ENCODE measurements around the gene FFAR2.

FFAR2 gene

DNA sequence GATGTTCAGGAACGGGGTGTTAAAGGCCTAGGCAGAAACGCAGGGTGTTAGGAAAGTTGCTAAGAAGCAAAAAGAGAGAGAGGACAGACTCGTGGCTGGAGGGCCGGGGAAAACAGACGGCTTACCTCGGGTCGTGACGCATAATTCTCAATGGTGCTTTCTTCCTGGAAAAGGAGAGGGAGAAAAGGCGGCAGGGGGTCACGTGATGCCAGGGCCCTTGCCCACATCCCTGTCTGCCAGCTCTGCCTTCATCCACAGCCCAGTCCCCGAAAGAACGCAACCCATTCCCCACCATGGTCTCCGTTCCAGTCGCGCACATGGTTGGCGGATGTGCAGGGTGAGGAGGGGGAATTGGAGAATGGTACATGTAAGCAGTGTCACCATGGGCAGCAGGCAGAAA, 40.6 kb downstream of the FFAR2 start:
- no peak for DNase-seq (ENCODE audit: low spot score)

DNA sequence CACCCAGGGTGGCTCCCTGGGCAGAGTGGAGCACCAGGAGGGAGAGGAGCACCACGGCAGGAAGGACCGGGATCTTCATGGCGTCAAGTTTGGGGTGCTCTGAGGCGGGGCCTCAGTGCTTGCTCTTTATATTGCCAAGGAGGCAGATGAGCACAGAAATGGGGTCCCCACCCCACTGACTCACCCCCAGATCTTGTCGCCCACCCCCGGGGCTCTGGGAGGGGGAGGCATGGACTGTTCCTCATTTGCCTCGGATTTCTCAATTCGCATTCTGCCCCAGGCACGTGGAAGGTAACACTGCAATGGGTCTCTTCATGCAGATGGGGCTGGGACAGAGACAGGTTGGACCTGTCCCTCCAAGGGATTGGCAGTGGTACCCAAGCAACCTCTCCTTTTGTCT, 42.3 kb downstream of the FFAR2 start, which contains the start of gene KRTDAP:
TSS of gene KRTDAP (minus strand) at position 101 of the 400 bp plus-strand sequence. CDS start at position 79, 22 bp downstream.
- DNase-seq (ENCODE audit: low spot score) = no peak

DNA sequence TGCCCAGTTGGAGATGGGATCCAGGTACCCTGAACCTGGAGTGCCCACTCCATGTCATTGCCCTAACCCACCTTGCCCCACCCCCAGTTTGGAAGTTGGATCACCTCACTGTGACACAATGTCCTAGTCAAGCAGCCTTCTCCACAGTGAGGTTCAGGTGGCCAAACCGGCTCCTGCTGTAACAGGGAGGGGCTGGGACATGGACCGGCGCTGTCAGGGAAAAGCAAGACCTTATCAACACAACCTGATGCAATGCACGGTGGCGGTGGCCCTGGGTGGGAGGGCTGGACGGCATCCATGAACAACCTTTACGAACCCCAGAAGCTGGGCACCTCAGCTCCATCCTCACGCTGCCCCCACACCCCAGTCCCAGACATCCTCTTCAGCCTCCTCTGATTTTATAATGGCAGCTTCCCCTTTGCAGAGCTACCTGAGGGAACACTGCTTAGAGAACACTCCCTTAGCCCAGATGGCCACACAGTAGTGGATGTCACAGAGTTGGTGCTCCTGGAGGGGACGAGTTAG, 43.8 kb downstream of the FFAR2 start:
- DNase-seq (ENCODE audit: low spot score) = no peak

DNA sequence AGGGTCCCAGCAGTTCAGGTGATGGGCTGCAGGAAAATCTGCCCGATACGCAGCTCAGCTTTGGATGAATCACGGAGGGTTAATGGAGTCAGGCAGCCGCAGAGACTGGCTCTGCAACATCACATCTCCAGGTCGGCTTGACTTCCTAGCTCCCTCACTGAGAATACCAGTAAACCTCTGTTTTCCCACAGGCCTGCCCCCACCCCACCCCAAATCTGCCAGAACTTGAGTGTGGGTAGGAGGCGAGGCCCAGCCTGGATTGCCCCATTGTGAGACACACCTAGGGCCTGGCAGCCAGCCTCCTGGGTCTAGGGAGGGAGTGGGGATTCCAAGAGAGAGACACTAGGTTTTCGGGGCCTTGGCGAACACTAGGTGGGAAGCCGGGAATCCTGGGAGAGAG, 45.9 kb downstream of the FFAR2 start:
- DNase-seq (ENCODE audit: low spot score) = no peak

DNA sequence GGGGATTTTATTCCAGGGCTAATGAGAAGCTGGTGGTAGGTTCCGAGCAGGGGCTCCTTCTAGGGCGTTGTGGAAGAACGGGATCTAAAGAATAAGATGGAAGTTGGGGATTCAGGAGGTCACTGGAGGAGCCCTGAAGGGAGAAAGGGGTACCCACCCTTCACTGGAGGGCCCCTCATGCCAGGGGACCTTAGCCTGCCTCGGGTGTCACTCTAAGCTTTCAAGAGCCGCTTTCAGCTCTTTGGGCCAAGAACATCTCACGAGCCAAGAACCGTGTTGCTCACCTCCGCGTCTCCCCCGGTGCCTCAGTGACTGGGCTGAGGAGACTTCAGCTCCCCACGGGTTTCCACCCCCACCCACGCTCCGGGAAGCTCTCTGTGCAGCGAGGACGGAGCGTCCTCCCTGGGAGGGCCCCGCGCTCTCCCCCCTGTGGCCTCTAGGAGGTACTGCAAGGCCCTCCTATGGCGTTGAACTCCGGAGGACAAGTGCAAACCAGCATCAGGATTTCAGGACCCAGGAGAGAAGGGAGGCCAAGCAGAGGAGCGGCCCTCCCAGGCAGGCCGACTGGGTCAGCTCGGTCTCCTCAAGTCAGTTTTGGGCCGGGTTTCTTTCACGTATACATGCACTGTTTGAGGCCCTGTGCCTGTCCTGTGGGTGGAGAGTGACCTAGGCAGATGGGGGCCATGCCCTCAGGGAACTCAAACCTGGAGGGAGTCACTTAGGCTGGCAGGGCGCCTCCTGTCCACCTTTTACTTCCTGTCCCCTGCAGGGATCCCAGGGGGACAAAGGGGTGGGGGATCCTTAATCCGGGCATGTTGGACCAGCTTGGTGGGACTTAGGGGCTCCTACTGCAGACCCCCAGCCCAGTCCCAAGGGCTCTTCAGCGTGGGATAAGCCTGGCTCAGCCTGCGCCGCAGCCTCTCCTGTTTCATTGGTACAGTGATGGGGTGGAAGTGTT, 47.3 kb downstream of the FFAR2 start:
- peak; percentile 79 for DNase-seq (ENCODE audit: low spot score)

DNA sequence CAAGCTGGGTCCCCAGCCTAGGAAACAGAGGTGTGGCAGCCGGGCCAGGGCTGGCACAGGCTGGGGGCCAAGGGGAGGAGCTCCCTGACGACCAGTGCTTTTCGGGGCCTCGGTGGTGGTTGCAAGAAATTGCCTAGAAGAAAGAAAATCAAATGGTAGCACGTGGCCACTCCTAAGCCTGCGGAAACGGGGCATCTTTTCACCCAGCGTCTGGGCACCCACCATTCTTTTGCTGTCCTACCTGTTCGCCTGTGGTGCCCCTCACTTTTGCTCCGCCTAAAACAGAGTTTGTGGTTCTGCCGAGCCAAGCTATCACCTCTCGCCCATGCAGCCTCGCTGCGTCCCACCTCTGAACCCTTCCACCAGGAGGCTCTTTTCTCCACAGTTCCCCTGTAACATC, 49.3 kb downstream of the FFAR2 start:
- DNase-seq (ENCODE audit: low spot score) = no peak

DNA sequence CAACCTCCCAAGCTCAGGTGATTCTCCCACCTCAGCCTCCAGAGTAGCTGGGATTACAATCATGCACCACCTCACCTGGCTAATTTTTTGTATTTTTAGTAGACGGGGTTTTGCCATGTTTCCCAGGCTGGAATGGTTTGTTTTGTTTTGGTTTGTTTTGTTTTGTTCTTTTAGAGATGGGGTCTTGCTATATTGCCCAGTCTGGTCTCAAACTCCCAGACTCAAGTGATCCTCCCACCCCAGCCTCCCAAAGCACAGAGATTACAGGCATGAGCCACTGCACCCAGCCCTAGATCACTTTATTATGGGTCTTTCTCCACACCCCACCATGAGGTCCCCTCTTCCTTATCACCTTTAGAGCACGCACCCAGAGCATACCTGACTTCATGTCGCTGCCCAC, 50.2 kb downstream of the FFAR2 start:
- no peak for DNase-seq (ENCODE audit: low spot score)

DNA sequence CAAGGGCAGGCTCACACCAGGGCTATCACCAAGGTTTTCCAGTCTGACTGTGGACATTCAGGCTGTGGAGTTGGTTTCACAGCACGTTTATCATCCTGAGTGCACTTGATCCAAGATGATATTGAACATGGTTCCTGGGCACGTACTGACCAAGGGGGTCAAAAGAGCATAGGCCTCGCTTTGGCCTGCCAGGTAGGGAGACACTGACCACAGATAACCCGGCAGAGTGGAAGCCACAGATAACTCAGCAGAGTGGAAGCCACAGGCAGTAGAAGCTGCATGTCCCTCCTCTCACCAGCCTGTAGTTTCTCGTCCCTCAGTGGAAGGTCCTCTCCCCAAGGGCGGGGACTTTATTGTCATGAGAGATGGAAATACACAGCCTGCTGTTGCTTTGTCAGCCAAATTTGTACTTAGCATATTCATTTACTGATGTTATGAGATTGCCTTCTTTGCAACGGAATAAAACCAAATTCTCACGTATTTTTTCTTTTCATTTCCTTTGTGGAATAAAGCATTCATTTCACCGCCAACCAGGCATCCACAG, 51.0 kb downstream of the FFAR2 start:
- no peak for DNase-seq (ENCODE audit: low spot score)

DNA sequence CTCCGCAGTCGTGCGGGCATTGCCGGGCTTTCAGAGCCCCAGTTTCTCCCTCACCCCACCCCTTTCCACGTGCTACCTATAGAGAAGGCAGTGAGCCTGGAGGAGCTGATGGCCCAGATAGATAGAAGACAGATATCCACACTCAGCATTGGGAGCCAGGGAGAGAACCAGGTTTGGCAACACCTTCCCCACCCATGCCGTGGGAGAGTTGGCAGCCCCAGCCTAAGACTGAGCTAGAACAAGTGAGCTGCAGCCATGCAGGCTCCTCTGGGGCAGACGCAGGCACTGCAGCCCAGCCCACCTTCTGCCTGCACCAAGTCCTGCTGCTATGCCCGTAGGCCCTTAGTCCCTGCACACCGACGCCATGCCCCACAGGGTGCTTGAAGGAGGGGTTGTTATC, 52.6 kb downstream of the FFAR2 start:
- no peak for DNase-seq (ENCODE audit: low spot score)
